ENCODE results near the gene KRT74.

KRT74 gene

GRCh38 chr12:52533686-52534470 is 39.8 kb downstream of the KRT74 start:
- DNase-seq, result no peak

- no peak for DNase-seq
These were observed 41.0 kb downstream of the KRT74 start for GRCh38 chr12:52532636-52533035.

- DNase-seq, result no peak
These were observed 41.9 kb downstream of the KRT74 start for GRCh38 chr12:52531566-52532300.

- DNase-seq, result no peak
These were observed 42.7 kb downstream of the KRT74 start for GRCh38 chr12:52530905-52531304.

GRCh38 chr12:52530366-52530765 is 43.3 kb downstream of the KRT74 start:
- no peak for DNase-seq

- no peak for DNase-seq
These were observed 43.8 kb downstream of the KRT74 start for GRCh38 chr12:52529846-52530245.

- DNase-seq, result no peak
These were observed 44.2 kb downstream of the KRT74 start for GRCh38 chr12:52529417-52529816.

GRCh38 chr12:52528641-52529143 is 45.0 kb downstream of the KRT74 start:
- no peak for DNase-seq

GRCh38 chr12:52527121-52527800 is 46.4 kb downstream of the KRT74 start:
- DNase-seq, result no peak

GRCh38 chr12:52526511-52526951 is 47.1 kb downstream of the KRT74 start:
- DNase-seq, result no peak

- DNase-seq, result no peak
These were observed 47.8 kb downstream of the KRT74 start for GRCh38 chr12:52525661-52526499.

- DNase-seq, result no peak
These were observed 48.6 kb downstream of the KRT74 start for GRCh38 chr12:52524898-52525591.

- DNase-seq, result no peak
These were observed 49.3 kb downstream of the KRT74 start for GRCh38 chr12:52524241-52524897.

- no peak for DNase-seq
These were observed 49.8 kb downstream of the KRT74 start for GRCh38 chr12:52523824-52524223.

GRCh38 chr12:52522346-52523011 is 51.2 kb downstream of the KRT74 start:
- no peak for DNase-seq

GRCh38 chr12:52521568-52522266 is 51.9 kb downstream of the KRT74 start:
- DNase-seq, result no peak

- no peak for DNase-seq
These were observed 52.5 kb downstream of the KRT74 start for GRCh38 chr12:52521175-52521567.

GRCh38 chr12:52519826-52520662 is 53.6 kb downstream of the KRT74 start, which contains the start of gene KRT5:
Gene KRT5, minus strand, starts transcription at chr12:52520394. Its CDS starts 98 bp downstream, at chr12:52520296.
- no peak for DNase-seq

GRCh38 chr12:52519387-52519703 is 54.3 kb downstream of the KRT74 start:
- no peak for DNase-seq

Data from amniotic stem cell (primary cell).